ENCODE data around the gene TAGLN2.
A peak's percentile ranks its signal among the peaks of the same experiment; 100 is the strongest.

Gene TAGLN2

GRCh38 chr1:159924791-159925718 lies at the start of gene TAGLN2:
Gene TAGLN2, minus strand, starts transcription at chr1:159925507. Its CDS starts 4,998 bp downstream, at chr1:159920509.
- peak; percentile 78 to 84 (median 78) for DNase-seq (ENCODE audit: low read depth in 3 of 3)

DNA sequence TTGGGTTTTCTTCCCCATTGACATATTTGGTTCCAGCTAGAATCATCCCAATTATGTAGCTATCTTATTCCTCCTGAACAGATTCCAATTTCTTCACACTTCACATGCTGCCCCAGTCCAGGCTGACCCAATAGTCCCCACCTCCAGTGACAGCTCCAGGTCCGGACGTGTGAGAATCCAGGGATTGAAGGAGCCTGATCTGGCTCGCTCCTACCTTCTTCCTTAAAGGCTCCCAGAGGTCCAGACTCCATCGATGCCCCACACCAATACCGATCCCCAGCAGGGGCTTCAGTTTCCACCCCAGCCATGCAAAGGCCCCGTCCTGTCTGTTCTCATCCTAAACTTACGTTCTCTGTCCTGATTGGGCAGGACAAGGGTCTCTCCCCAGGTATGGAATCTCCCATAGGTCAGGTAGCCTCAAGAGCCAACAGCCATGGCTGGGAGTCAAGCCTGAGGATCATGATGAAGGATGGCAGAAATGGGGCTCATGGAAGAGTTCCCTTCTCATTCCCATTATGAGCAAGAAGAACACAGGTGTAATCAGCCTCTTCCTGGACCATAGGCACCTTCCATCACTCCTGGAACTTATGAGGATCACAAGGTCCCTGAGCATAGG lies 49.2 kb upstream of the TAGLN2 start:
- DNase-seq (ENCODE audit: low read depth in 3 of 3) = no peak

DNA sequence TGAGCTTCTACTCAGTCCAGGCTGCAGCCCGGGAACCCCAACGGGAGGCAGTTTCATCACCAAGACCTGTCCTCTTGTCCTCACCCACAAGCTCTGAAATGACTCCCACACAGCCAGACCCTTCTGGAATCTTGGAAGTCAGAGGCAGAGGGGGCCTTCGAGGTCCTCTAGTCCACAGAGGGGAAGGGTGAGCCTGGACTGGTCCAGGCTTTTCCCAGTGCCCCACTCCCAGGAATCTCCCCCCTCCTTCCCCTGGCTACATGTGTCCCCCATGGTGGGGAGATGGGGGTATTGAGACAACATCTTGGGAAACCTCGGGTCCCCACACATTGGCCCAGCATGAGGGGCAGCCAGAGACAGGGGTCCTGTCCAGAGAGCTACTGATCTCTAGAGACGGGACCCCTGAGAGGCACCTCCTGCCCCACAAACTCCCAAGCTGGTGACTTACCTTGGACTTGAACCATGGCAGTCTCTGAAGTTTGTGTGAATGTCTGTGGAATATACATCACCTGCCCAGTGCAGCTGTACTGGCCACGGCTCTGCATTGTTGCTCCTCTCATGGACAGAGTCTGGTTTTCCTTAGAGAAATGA lies 48.1 kb upstream of the TAGLN2 start:
- no peak for DNase-seq (ENCODE audit: low read depth in 3 of 3)

DNA sequence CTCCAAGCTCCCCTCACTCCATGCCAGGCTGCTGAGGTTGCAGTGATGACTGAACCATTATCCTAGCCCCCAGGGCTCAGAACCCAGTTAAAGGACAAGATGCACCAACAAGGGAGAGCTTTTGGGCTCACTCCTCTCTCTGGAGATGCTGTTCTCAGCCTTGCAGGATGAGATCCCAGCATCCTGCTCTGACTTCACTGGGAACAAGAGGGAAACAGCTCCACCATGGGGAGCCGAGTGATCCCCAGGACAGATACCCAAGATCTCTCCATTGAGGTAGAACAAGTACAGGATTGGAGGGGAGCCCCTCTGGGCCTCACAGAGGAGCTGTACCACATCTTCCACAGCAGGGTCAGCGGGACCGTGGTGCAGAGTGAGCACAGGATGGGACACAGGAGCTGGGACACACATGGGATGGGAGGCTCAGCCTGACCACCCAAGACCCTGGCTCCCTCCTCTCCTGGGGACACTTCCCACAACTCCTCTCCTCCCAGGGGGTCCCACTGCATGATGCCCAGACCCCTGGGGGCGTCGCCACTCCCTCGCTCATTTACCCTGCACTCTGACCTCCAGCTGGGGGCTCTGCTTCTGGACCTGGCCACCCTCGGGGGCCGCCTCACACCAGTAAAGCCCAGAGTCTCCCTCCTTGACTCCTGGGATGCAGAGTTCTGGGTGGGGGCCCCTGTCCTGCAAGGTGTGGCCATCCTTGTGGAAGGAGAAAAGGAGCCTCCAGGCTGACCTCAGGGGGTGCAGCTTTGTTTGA lies 47.3 kb upstream of the TAGLN2 start:
- DNase-seq (ENCODE audit: low read depth in 3 of 3) = no peak

- DNase-seq (ENCODE audit: low read depth in 3 of 3) = no peak
These were observed 45.6 kb upstream of the TAGLN2 start for GRCh38 chr1:159970932-159971342.

GRCh38 chr1:159968901-159969300 lies 43.6 kb upstream of the TAGLN2 start:
- no peak for DNase-seq (ENCODE audit: low read depth in 3 of 3)

DNA sequence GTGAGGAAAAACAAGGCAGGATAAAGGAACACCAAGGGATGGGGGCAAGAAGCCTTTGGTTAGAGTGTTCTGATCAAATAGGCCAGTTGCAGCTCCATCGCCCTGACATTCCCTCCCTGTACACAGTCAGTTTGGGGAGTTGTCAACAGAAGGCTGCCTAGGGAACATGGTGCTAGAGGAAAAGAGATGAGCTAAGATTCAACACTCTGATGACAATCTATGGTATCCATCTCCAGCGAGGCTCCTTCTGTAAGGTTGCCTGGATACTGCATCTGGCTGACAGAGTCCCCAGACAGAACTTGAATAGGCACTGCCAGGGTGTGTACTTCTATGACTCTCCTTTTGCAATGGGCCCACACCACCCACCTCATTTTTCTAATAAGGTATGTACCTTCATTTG lies 40.0 kb upstream of the TAGLN2 start:
- no peak for DNase-seq (ENCODE audit: low read depth in 3 of 3)

- no peak for DNase-seq (ENCODE audit: low read depth in 3 of 3)
These were observed 38.8 kb upstream of the TAGLN2 start for GRCh38 chr1:159964144-159964543.

DNA sequence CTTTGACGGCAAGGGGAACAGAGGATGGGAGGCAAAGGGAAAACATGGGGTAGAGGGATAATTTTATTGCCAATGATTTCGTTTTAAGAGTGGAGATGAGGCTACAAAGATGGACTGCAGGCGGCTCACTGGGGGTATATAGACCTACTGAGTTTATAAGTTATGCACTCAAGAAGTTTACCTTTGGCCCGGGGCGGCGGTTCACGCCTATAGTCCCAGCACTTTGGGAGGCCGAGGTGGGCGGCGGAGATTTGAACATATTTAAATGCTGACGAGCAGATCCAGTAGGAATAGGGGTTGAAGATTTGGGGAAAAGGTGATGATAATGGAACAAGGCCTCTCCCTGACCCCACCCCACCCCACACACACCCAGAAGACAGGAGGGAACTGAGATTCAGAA lies 36.9 kb upstream of the TAGLN2 start:
- no peak for DNase-seq (ENCODE audit: low read depth in 3 of 3)

GRCh38 chr1:159961636-159962035 lies 36.3 kb upstream of the TAGLN2 start:
- DNase-seq (ENCODE audit: low read depth in 3 of 3) = no peak

DNA sequence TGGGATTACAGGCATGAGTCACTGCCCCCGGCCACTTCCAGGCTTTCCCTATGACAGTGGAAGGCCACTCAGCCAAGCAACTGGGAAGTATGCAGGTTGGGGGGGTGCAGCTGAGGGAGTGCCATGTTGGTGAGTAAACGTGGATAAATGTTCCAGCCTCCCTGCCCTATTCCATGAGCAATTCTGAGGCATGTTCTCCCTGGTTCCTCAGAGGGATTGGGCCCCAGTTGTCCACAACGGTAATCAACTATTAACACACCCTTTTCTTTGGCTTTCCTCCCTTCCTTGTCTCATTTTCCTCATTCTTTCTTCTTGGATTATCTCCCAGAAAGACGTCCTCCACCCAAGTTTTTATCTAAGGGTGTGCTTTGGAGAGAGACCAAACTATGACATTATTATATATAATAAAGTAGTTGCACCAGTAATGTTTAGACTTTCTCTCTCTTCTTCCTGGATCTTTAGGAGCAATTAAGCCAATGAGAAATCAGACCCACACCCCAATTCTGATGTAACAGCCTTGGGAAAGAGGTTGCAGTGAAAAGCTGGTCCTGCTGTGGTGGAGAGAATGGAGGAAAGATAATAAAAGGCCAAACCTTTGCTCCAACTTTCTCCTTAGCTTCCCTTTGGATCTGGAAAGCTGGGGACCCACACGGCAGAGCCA lies 35.5 kb upstream of the TAGLN2 start:
- DNase-seq (ENCODE audit: low read depth in 3 of 3) = no peak

GRCh38 chr1:159959451-159959850 lies 34.1 kb upstream of the TAGLN2 start:
- DNase-seq (ENCODE audit: low read depth in 3 of 3) = no peak

- no peak for DNase-seq (ENCODE audit: low read depth in 3 of 3)
These were observed 33.5 kb upstream of the TAGLN2 start for GRCh38 chr1:159958719-159959380.

DNA sequence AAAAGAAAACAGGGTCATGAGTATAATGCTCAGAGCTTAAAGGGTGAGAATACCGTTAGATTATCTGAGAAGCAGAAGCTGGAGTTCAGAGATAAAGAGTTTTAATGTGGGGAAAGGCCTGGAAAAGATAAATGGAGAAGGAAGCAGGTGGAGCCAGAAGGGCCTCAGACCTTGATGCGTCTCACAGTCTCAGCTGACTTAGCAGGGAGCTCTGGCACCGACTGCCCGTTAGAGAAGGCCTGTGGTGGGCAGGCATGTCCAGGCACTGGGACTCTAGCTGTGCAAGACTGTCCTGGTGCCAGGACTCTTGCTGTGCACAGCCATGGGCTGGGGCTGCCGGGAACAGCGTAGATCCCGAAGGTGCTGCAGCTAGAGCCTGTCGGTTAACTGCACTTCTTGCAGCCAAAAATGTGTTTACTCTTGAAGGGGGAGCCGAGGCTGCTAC lies 32.5 kb upstream of the TAGLN2 start:
- no peak for DNase-seq (ENCODE audit: low read depth in 3 of 3)

DNA sequence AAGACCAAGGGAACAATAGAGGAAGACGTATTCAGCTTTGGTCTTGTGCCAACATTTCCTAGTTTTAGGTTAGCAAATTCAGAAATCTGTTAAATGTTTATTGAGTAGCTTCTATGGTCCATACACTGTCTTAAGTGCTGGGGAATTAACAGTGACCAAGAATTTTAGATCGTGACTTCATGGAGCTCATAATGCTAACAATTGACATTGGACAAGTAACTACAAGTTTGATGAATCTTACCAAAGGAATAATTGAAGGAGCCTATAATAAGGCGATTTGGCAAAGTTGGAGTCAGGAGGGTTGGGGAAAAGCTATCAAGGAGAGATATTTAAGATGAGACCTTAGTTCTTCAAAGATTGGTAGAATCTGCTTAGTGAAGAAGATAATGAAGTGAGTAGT lies 30.1 kb upstream of the TAGLN2 start:
- DNase-seq (ENCODE audit: low read depth in 3 of 3) = no peak

GRCh38 chr1:159953536-159954515 lies 28.5 kb upstream of the TAGLN2 start, which contains the start of gene SLAMF9:
Gene SLAMF9, minus strand, starts transcription at chr1:159954237. Its CDS starts 100 bp downstream, at chr1:159954137.
- DNase-seq (ENCODE audit: low read depth in 3 of 3) = no peak

DNA sequence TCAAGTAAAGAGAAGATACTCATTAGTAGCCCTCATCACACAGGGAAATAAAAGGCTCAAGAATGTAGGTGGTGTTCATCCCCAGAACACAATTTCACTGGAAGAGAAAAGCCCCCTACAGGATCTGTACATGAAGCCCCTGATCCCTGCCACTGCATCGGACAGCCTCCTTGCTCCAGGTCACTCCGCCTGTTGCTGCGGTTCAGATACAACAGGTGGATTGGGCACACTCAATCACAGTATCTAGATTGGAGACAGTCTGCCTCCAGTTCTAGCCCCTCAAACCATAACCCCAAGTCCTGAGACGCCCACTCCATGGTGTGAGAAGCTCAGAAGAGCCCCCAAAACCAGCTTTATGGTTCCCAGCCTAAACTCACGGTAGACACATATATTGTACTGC lies 27.6 kb upstream of the TAGLN2 start:
- no peak for DNase-seq (ENCODE audit: low read depth in 3 of 3)

- DNase-seq (ENCODE audit: low read depth in 3 of 3) = no peak
These were observed 26.2 kb upstream of the TAGLN2 start for GRCh38 chr1:159951551-159951950.

DNA sequence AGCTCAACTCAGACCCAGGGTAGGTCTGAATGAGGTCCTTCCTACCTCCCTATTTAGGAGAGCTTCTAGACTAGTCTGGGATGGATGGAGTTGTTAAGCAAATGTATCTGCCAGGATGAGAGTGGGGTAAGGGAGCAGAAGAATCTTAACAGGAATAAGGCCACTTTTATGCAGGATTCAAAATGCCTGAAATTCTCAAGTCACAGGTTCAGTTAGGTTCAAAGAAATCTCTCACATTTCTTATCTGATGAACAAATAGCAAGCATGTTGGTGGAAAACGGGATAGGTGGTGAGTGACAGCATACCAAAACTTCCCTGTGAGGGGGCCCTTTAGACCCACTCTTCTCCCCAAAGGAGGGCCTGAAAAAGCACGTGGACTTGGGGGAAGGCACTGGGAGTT lies 25.7 kb upstream of the TAGLN2 start:
- no peak for DNase-seq (ENCODE audit: low read depth in 3 of 3)

GRCh38 chr1:159949981-159950381 lies 24.7 kb upstream of the TAGLN2 start:
- no peak for DNase-seq (ENCODE audit: low read depth in 3 of 3)
